ENCODE results near the gene S100PBP. TPM values are rescaled to one million over a fixed set of nuclear protein-coding genes. Genes with fewer than 3 reads are reported as not detected.

The S100PBP gene
- total and polyA plus RNA-seq, 2 of the 13 experiments (the other 11 are each of a cell fraction or from before 2014, with no cell fraction given), result 20.4 to 26.1 TPM

DNA sequence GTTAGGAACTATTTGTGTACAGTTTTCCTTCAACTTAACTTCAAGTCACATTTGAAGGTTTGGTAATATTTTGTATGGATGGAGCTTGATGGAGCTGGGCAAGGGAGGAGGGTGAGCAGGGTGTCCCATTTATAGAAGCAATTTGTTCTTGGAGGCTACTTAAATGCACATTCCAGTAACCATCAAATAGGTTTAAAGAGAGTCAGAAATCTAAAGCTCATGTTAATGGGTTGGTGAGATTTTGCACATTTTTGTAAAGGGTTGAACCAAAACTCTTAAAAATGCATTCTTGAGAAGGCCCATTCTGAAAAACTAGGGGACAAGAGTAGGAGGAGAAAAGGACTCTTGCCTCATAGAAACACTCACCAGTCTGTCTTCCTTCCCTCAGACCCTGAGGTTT, 43.1 kb downstream of the S100PBP start (continued):
- TF ChIP-seq ZBTB4 (CRISPR knock-in tag; IDR thresholded peaks at IDR 0.05; ENCODE audit: borderline replicate concordance) (no peak), MATR3 (CRISPR knock-in tag; IDR thresholded peaks at IDR 0.05) (no peak), MAFK (conservative IDR thresholded peaks at IDR 0.05 in 1 of 2, IDR thresholded peaks at IDR 0.05 in 1 of 2; ENCODE audit: low read length in 2 of 2) (no peak), REPIN1 (CRISPR knock-in tag; IDR thresholded peaks at IDR 0.05; ENCODE audit: borderline replicate concordance, low read depth) (no peak), XRCC5 (optimal IDR thresholded peaks at IDR 0.05; ENCODE audit: low read length) (no peak), TAF15 (IDR thresholded peaks at IDR 0.05; ENCODE audit: low read depth, low read length, poor library complexity, severe bottlenecking) (no peak)
- TF ChIP-seq, protein P1, sequence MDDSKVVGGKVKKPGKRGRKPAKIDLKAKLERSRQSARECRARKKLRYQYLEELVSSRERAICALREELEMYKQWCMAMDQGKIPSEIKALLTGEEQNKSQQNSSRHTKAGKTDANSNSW (CRISPR knock-in tag; IDR thresholded peaks at IDR 0.05; ENCODE audit: borderline replicate concordance), result no peak

DNA sequence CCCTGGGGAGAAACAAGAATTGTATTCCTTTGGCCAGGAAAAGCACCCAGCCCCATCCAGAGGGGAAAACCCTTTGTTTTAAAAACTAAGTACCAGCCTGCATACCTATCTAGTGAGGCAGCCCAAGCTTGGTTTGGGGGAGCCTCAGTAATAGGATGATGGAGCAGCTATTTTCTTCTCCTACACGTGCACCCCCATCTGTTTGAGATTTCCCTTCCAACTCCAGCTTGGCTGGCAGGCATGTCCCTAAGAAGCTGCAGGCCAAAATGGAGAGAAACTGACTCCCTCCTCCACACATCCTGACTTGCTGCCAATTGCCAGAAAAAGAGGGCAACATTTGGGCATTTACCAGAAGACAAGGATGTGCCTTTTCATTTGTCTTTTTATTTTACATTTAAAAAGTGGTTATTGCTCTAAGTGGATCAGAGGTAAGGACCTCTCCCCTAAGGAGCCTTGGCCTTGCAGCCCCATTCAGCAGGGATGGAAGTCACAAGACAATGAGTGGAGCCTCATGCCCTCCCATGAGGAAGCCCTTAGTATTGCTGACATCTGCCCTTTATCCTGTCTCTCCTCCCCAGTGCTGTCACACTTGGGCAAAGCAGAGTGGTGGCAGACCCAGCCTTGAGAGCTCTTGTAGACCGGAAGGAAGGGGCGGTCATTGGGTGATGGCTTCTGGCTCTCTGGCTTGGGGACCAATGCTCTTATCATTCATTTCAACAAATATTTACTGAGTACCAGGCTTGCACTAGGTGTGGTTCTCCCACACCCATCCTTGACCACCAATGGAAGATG, 44.6 kb downstream of the S100PBP start:
- Histone ChIP-seq H3K4me2 (ENCODE audit: low read depth, low read length) (no peak overlapping the region), H3K9me3 (ENCODE audit: low read length) (no peaks in the 10 kb centered on the region), H2AFZ (ENCODE audit: low read length) (no peak overlapping the region), H3K9ac (ENCODE audit: insufficient read depth, low read depth, low read length) (no peak overlapping the region), H3K27me3 (ENCODE audit: control insufficient read depth in 1 of 2, insufficient read depth in 2 of 2, low read length in 2 of 2) (no peaks in the 10 kb centered on the region), H3K4me1 (ENCODE audit: insufficient read depth, low read length) (no peaks in the 10 kb centered on the region), H3K27ac (ENCODE audit: extremely low read length, insufficient read depth, low read length) (no peak overlapping the region), H3K4me3 (replicated peaks in 1 of 3; ENCODE audit: insufficient read depth in 1 of 3, low read depth in 2 of 3, low read length in 3 of 3) (no peak overlapping the region), H3K79me2 (ENCODE audit: insufficient read depth, low read length) (no peaks in the 10 kb centered on the region), H4K20me1 (ENCODE audit: insufficient read depth, low read length) (no peaks in the 10 kb centered on the region), H3K36me3 (replicated peaks in 1 of 2; ENCODE audit: control insufficient read depth in 1 of 2, insufficient read depth in 2 of 2, low read length in 2 of 2) (peaks cover 1 to 7% of the 10 kb centered on the region in 2 experiments; a peak in 2 of 5 replicates)
- intact Hi-C loops (cut with micrococcal nuclease; ENCODE audit: unreplicated experiment) (no loop called here), in situ Hi-C loops (cut with HindIII; ENCODE audit: extremely low pct_ligation_motif_present, low pct_unique_long_range_greater_than_20kb) (no loop called here)
- WGBS (ENCODE audit: low lambda C conversion rate), result 93% methylated on average over 3 of the region's 3 CpGs
- no peak for ATAC-seq
- no TSS peak for BruUV-seq (replicated peaks)
- no peak for FAIRE-seq
- DNase-seq (ENCODE audit: low spot score), result no peak
- CTCF ChIA-PET (ENCODE audit: low intra/inter-chr PET ratio, low total read pairs), result no interaction called here
- POLR2A ChIA-PET, result no interaction called here
- TF ChIP-seq ZNF746 (CRISPR knock-in tag; IDR thresholded peaks at IDR 0.05) (no peak), ZNF879 (CRISPR knock-in tag; IDR thresholded peaks at IDR 0.05) (no peak), BATF2 (CRISPR knock-in tag; IDR thresholded peaks at IDR 0.05) (no peak), RFXANK (CRISPR knock-in tag; IDR thresholded peaks at IDR 0.05) (no peak), ZNF121 (CRISPR knock-in tag; IDR thresholded peaks at IDR 0.05) (no peak), HOXD1 (CRISPR knock-in tag; IDR thresholded peaks at IDR 0.05) (no peak), MZF1 (CRISPR knock-in tag; IDR thresholded peaks at IDR 0.05; ENCODE audit: borderline replicate concordance) (no peak), ELK4 (CRISPR knock-in tag; IDR thresholded peaks at IDR 0.05; ENCODE audit: borderline replicate concordance) (no peak), SMC3 (IDR thresholded peaks at IDR 0.05; ENCODE audit: low read length) (no peak), THRA (CRISPR knock-in tag; IDR thresholded peaks at IDR 0.05; ENCODE audit: borderline replicate concordance) (no peak)
